Neuronal stem cell (in vitro differentiated cells): Measurements from ENCODE around the gene ARFRP1.
"Not testable (repeated sequence)": the region's sequence is repeated elsewhere in the genome, so short reads cannot be mapped to it uniquely, and the experiment has no call there.

Source experiments
- DNase-seq: peaks from one replicate; pipeline ENCODE4 v3.0.0-alpha.2; 2013; ENCODE audit warnings: low spot score
- H2AFZ ChIP-seq: one replicate; pipeline ENCODE4 v1.6.1; 2013; ENCODE audit warnings: mild to moderate bottlenecking, low read length, inconsistent platforms
- H2AK5ac ChIP-seq: 2 replicates; pipeline ENCODE4 v1.6.1; 2013; ENCODE audit warnings: low read depth, mild to moderate bottlenecking, inconsistent platforms, low read length, moderate library complexity, mixed read lengths
- H2BK120ac ChIP-seq: 2 replicates; pipeline ENCODE4 v1.6.1; 2013; ENCODE audit warnings: low read depth, mild to moderate bottlenecking, inconsistent platforms, low read length, moderate library complexity, mixed read lengths
- H2BK12ac ChIP-seq: one replicate; pipeline ENCODE4 v1.6.1; 2013; ENCODE audit warnings: low read length, inconsistent platforms
- H2BK15ac ChIP-seq: 2 replicates; pipeline ENCODE4 v1.6.1; 2013; ENCODE audit warnings: mild to moderate bottlenecking, low read length, inconsistent platforms, mixed read lengths
- H2BK5ac ChIP-seq: one replicate; pipeline ENCODE4 v1.6.1; 2013; ENCODE audit warnings: inconsistent platforms, mild to moderate bottlenecking, low read length, moderate library complexity
- H3K14ac ChIP-seq: one replicate; pipeline ENCODE4 v1.6.1; 2013; ENCODE audit warnings: low read length, inconsistent platforms
- H3K18ac ChIP-seq: 2 replicates; pipeline ENCODE4 v1.6.1; 2013; ENCODE audit warnings: low read length, inconsistent platforms
- H3K23ac ChIP-seq: 2 replicates; pipeline ENCODE4 v1.6.1; 2013; ENCODE audit warnings: low read depth, mild to moderate bottlenecking, mixed read lengths, low read length, inconsistent platforms; ENCODE audit not compliant: poor library complexity
- H3K27ac ChIP-seq: replicated peaks from 3 replicates; pipeline ENCODE4 v1.5.1; 2013; ENCODE audit warnings: low read length, inconsistent platforms
- H3K27me3 ChIP-seq, 3 experiments: 2 replicates each; pipeline ENCODE4 v1.6.1; 2013; ENCODE audit warnings: low read length in 3 of 3, mild to moderate bottlenecking in 2 of 3, inconsistent platforms in 1 of 3, low read depth in 1 of 3, mixed read lengths in 1 of 3, moderate library complexity in 1 of 3; ENCODE audit not compliant: control insufficient read depth in 3 of 3, insufficient read depth in 3 of 3
- H3K36me3 ChIP-seq, 2 donors: replicated peaks in 1 of 2; 2 replicates each; pipeline ENCODE4 v1.6.1; 2013; ENCODE audit warnings: low read length in 2 of 2; ENCODE audit not compliant: control insufficient read depth in 2 of 2, insufficient read depth in 2 of 2
- H3K4ac ChIP-seq: 2 replicates; pipeline ENCODE4 v1.6.1; 2013; ENCODE audit warnings: inconsistent platforms, mild to moderate bottlenecking, low read length, moderate library complexity
- H3K4me1 ChIP-seq, 2 donors: 1 replicate in 1 of 2; 2 replicates in 1 of 2; pipeline ENCODE4 v1.6.1; 2013; ENCODE audit warnings: low read length in 2 of 2, low read depth in 1 of 2; ENCODE audit not compliant: control insufficient read depth in 2 of 2, insufficient read depth in 1 of 2
- H3K4me2 ChIP-seq: one replicate; pipeline ENCODE4 v1.6.1; 2013; ENCODE audit warnings: mild to moderate bottlenecking, low read length, inconsistent platforms; ENCODE audit not compliant: insufficient read depth, poor library complexity, severe bottlenecking
- H3K4me3 ChIP-seq, 2 donors: 2 replicates each; pipeline ENCODE4 v1.5.1; 2013; ENCODE audit warnings: low read length in 2 of 2, mild to moderate bottlenecking in 2 of 2, inconsistent platforms in 1 of 2, moderate library complexity in 1 of 2
- H3K79me1 ChIP-seq: one replicate; pipeline ENCODE4 v1.6.1; 2013; ENCODE audit warnings: low read depth, mild to moderate bottlenecking, inconsistent platforms, low read length, moderate library complexity
- H3K9ac ChIP-seq: one replicate; pipeline ENCODE4 v1.6.1; 2013; ENCODE audit warnings: mild to moderate bottlenecking, low read depth, low read length, inconsistent platforms; ENCODE audit not compliant: poor library complexity
- H3K9me3 ChIP-seq, 2 donors: replicated peaks in 1 of 2; 2 replicates each; pipeline versions ENCODE3 to v1.6.1; 2013; ENCODE audit warnings: low read length in 2 of 2, mild to moderate bottlenecking in 2 of 2, inconsistent platforms in 1 of 2, low read depth in 1 of 2, mixed read lengths in 1 of 2, moderate library complexity in 1 of 2; ENCODE audit not compliant: control insufficient read depth in 2 of 2, insufficient read depth in 1 of 2
- H4K8ac ChIP-seq: one replicate; pipeline ENCODE4 v1.6.1; 2013; ENCODE audit warnings: low read depth, mild to moderate bottlenecking, inconsistent platforms, low read length, moderate library complexity
- H4K91ac ChIP-seq: one replicate; pipeline ENCODE4 v1.6.1; 2013; ENCODE audit warnings: low read length, low read depth, mild to moderate bottlenecking, inconsistent platforms; ENCODE audit not compliant: poor library complexity
- WGBS, 2 donors: extraction: QIAGEN DNeasy Blood & Tissue Kit; methylation state at CpG; one replicate each; pipeline ENCODE4 v1.1.7; 2013; ENCODE audit warnings: missing lambda C conversion rate in 2 of 2, mixed read lengths in 1 of 2; ENCODE audit not compliant: insufficient read length in 2 of 2, insufficient replicate concordance in 1 of 2; ENCODE audit errors: extremely low coverage in 2 of 2; 5-methylcytosine and 5-hydroxymethylcytosine counted together

ARFRP1 gene

GRCh38 chr20:63660174-63660573, 47.6 kb downstream of the ARFRP1 start:
- peaks cover 14% of the 10 kb centered on the region in 2 donors for H3K4me1 ChIP-seq
- not testable (repeated sequence) for H2BK15ac ChIP-seq, H3K9ac ChIP-seq, H3K9me3 ChIP-seq, H2BK12ac ChIP-seq, H3K4me2 ChIP-seq, H3K27ac ChIP-seq, H3K4ac ChIP-seq, H3K14ac ChIP-seq, H4K8ac ChIP-seq, H2AFZ ChIP-seq, H4K91ac ChIP-seq, H3K79me1 ChIP-seq, H2AK5ac ChIP-seq, H3K18ac ChIP-seq, H3K27me3 ChIP-seq, H3K4me3 ChIP-seq, DNase-seq, H3K23ac ChIP-seq, H2BK120ac ChIP-seq, H2BK5ac ChIP-seq
- H3K36me3 ChIP-seq = peaks cover 12 to 54% of the 10 kb centered on the region in 2 donors
- no CpG with 5 or more reads among the region's 10 CpGs for WGBS, 2 donors

GRCh38 chr20:63659370-63659769, 48.4 kb downstream of the ARFRP1 start:
- no peak overlapping the region for H4K91ac ChIP-seq
- H3K14ac ChIP-seq = no peak overlapping the region
- H3K36me3 ChIP-seq = peaks cover 12 to 47% of the 10 kb centered on the region in 2 donors
- H3K27me3 ChIP-seq = peaks cover 0 to 5% (median 0%) of the 10 kb centered on the region in 3 experiments
- no peak overlapping the region for H4K8ac ChIP-seq
- H2AK5ac ChIP-seq = no peak overlapping the region
- H3K9ac ChIP-seq = no peak overlapping the region
- peaks cover 8 to 17% of the 10 kb centered on the region in 2 donors for H3K4me1 ChIP-seq
- no peaks in the 10 kb centered on the region for H3K9me3 ChIP-seq
- WGBS, 2 donors = no CpG with 5 or more reads among the region's 13 CpGs
- no peak overlapping the region for H2BK120ac ChIP-seq
- H3K4ac ChIP-seq = no peak overlapping the region
- H3K79me1 ChIP-seq = peaks cover 4% of the 10 kb centered on the region
- H2BK15ac ChIP-seq = no peak overlapping the region
- H3K4me3 ChIP-seq = peak overlapping the region in 1 of 2 donors; percentile 91
- no peak overlapping the region for H3K27ac ChIP-seq
- H3K23ac ChIP-seq = no peak overlapping the region
- DNase-seq = no peak
- no peak overlapping the region for H2BK12ac ChIP-seq
- H2AFZ ChIP-seq = no peak overlapping the region
- H3K18ac ChIP-seq = no peak overlapping the region
- H2BK5ac ChIP-seq = no peak overlapping the region
- H3K4me2 ChIP-seq = peak overlapping the region; percentile 91

GRCh38 chr20:63658749-63659187, 49.0 kb downstream of the ARFRP1 start:
- Histone ChIP-seq H2BK120ac (peak overlapping the region; percentile 16), H3K36me3 (peaks cover 12 to 41% of the 10 kb centered on the region in 2 donors), H3K27me3 (peaks cover 0 to 5% (median 0%) of the 10 kb centered on the region in 3 experiments), H2BK15ac (no peak overlapping the region), H4K8ac (no peak overlapping the region), H3K27ac (no peak overlapping the region), H3K9me3 (no peaks in the 10 kb centered on the region), H3K4me3 (peak overlapping the region; percentile 91 to 94), H3K4me2 (peak overlapping the region; percentile 91), H4K91ac (no peak overlapping the region), H2AK5ac (no peak overlapping the region), H3K4me1 (peaks cover 12 to 21% of the 10 kb centered on the region in 2 donors), H3K9ac (peak overlapping the region; percentile 87), H3K4ac (no peak overlapping the region), H2BK5ac (no peak overlapping the region), H2AFZ (peak overlapping the region; percentile 95), H2BK12ac (no peak overlapping the region), H3K14ac (peak overlapping the region; percentile 9), H3K79me1 (peaks cover 4% of the 10 kb centered on the region), H3K23ac (peak overlapping the region; percentile 25), H3K18ac (peak overlapping the region; percentile 35)
- whole genome bisulfite sequencing, 2 donors = no CpG with 5 or more reads among the region's 25 CpGs
- no peak for DNase-seq

- Histone ChIP-seq H3K27me3 (peaks cover 0 to 5% (median 0%) of the 10 kb centered on the region in 3 experiments), H2BK5ac (peak within 1 kb of the TSS; percentile 82), H3K27ac (no peak within 1 kb of the TSS), H2AFZ (peak within 1 kb of the TSS; percentile 95), H3K4ac (no peak within 1 kb of the TSS), H4K8ac (peak within 1 kb of the TSS; percentile 98), H2BK15ac (peak within 1 kb of the TSS; percentile 98), H3K18ac (peak within 1 kb of the TSS; percentile 91), H3K9me3 (no peaks in the 10 kb centered on the region), H3K23ac (peak within 1 kb of the TSS; percentile 93), H2AK5ac (peak within 1 kb of the TSS; percentile 98), H3K79me1 (peaks cover 4% of the 10 kb centered on the region), H3K9ac (peak within 1 kb of the TSS; percentile 87), H3K4me2 (peak within 1 kb of the TSS; percentile 91), H3K4me1 (peaks cover 12 to 21% of the 10 kb centered on the region in 2 donors), H4K91ac (peak within 1 kb of the TSS; percentile 79), H3K14ac (peak within 1 kb of the TSS; percentile 9), H3K36me3 (peaks cover 12 to 35% of the 10 kb centered on the region in 2 donors), H2BK12ac (peak within 1 kb of the TSS; percentile 84), H2BK120ac (peak within 1 kb of the TSS; percentile 81), H3K4me3 (peak within 1 kb of the TSS; percentile 91 to 94)
- peak; percentile 91 for DNase-seq
- no CpG with 5 or more reads among the region's 73 CpGs for whole genome bisulfite sequencing, 2 donors
Measured at GRCh38 chr20:63657937-63658748, 49.6 kb downstream of the ARFRP1 start, which contains the start of gene RTEL1. RTEL1 (plus strand) TSS chr20:63658312; CDS start chr20:63659403, 1,091 bp downstream.
